Amniotic stem cell (primary cell): ENCODE results near the gene SAMD14.
A peak's percentile ranks its signal among the peaks of the same experiment; 100 is the strongest.

Source experiments
- DNase-seq: peaks from one replicate; lab custom pipeline; 2025; lab: John Stamatoyannopoulos, UW

Gene SAMD14

GRCh38 chr17:50096092-50096491 lies 33.9 kb downstream of the SAMD14 start:
- DNase-seq = no peak

GRCh38 chr17:50095626-50096037 lies 34.3 kb downstream of the SAMD14 start:
- DNase-seq = no peak

GRCh38 chr17:50094753-50095619 lies 35.0 kb downstream of the SAMD14 start, which contains the start of gene PDK2:
Gene PDK2 (plus strand): TSS chr17:50095351. CDS start chr17:50095436, 85 bp downstream.
- DNase-seq = peak; percentile 90

- peak; percentile 40 for DNase-seq
These were observed 35.7 kb downstream of the SAMD14 start for GRCh38 chr17:50094243-50094752.

DNA sequence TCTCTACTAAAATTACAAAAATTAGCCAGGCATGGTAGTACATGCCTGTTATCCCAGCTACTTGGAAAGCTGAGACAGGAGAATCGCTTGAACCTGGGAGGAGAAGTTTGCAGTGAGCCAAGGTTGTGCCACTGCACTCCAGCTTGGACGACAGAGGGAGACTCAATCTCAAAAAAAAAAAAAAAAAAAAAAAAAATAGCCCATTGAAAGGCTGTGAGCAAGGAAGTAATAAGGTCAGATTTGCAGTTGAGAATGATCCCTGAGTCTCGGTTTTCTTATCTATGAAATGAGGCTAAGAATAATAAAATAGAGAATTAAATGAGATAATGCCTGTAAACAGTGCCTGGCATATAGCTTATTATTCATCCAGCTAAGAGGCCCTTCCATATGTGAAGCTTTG lies 36.2 kb downstream of the SAMD14 start:
- no peak for DNase-seq

DNA sequence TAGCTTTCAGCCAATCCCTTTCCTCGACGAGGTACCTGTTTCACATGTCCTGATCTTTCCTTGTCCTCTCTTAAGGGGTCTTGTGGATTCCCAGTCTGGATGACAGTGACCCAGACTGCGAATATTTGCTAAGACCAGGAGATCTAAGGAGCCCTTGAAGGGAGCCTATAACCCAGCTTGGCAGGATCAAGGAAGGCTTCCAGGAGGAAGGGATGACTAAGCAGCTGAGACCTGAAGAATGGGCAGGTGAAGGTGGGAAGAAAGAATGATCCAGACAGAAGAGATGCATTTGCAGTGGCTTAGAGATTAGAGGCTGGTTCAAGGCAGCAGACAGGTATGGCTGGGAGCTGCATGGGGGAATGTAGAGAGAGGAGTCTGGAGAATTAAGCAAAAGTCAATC lies 36.7 kb downstream of the SAMD14 start:
- DNase-seq = no peak

DNA sequence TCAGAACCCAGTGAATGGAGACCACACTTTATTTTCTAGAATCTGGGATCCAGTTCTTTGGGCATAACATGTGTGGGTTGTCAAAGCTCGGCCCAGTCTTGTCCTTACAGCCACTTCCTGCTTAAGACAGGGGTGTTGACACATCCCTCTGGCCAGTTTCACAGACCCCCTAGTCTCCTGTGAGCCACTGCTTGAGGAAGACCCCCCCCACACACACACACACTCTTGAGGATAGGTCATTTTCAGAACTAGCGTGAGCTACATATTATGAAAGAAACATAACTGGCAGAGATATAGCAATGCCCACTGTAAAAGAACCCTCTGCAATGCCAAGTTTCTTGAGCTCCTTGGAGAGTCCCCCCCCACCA lies 38.1 kb downstream of the SAMD14 start:
- no peak for DNase-seq

- no peak for DNase-seq
These were observed 38.7 kb downstream of the SAMD14 start for GRCh38 chr17:50090971-50091917.

GRCh38 chr17:50090071-50090470 lies 39.9 kb downstream of the SAMD14 start:
- DNase-seq = no peak

DNA sequence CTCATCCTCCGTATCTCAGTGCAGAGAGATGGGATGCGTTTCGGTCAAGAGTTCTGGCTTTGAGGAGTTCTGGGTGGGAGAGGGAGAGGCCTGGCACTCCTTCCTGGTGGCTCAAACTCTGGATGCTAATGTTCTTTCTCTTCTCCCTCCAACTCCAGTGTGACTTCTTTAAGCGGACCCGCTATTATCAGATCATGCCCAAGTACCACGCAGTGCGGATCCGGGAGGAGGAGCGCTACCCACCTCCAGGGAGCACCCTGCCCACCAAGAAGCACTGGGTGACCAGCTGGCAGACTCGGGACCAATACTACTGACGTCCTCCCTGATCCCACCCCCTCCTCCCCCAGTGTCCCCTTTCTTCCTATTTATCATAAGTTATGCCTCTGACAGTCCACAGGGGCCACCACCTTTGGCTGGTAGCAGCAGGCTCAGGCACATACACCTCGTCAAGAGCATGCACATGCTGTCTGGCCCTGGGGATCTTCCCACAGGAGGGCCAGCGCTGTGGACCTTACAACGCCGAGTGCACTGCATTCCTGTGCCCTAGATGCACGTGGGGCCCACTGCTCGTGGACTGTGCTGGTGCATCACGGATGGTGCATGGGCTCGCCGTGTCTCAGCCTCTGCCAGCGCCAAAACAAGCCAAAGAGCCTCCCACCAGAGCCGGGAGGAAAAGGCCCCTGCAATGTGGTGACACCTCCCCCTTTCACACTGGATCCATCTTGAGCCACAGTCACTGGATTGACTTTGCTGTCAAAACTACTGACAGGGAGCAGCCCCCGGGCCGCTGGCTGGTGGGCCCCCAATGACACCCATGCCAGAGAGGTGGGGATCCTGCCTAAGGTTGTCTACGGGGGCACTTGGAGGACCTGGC lies 40.8 kb downstream of the SAMD14 start:
- DNase-seq = no peak

DNA sequence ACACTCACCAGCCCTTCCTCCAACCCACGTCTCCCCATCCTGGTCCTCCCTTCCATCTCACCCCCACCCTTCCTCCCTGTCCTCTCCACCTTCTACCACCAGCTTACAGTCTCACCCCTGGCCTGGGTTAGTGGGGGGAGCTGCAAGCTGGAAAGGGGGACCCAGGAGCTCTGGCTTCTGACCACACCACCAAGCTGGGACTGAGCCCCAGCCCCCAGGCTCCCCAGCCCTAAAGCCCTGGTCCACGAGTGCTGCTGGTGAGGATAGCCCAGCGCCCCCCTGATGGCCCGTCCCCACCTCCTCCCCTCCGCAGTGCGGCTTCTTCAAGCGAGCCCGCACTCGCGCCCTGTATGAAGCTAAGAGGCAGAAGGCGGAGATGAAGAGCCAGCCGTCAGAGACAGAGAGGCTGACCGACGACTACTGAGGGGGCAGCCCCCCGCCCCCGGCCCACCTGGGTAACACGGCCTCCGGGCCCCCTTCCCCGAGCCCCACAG lies 42.0 kb downstream of the SAMD14 start:
- DNase-seq = no peak

- DNase-seq = no peak
These were observed 42.6 kb downstream of the SAMD14 start for GRCh38 chr17:50087246-50087911.

DNA sequence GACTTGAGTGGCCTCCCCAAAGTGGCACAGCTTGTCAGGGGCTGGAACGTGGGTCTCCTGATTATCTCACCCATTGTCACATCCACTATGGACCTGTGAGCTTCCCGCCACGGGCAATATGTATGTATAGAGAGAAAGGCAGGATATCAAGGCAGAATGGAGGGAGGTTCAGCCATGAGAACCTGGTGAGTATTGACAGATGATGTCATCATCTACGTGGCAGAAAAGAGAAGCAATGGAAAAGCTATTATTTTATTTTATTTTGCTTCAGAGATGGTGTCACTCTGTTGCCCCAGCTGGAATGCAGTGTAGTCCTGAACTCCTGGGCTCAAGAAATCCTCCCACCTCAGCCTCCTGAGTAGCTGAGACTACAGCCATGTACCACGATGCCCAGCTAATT lies 48.2 kb downstream of the SAMD14 start:
- DNase-seq = no peak

GRCh38 chr17:50080827-50081226 lies 49.1 kb downstream of the SAMD14 start:
- DNase-seq = no peak

DNA sequence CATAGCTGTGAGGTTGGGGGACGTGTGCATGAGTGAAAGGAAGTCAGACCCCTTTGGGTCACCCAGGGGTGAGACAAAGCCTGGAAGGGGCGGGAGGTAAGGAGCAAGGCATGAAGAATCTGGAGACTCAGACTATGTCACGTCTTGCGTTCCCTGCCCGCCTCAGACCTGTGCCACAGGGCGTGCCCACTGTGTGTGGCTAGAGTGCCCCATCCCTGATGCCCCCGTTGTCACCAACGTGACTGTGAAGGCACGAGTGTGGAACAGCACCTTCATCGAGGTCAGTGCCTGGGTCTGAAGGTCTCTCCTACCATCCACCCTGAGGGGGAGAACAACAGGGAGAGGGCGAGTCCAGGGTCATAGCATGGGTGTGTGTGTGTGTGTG lies 49.9 kb downstream of the SAMD14 start:
- no peak for DNase-seq

- no peak for DNase-seq
These were observed 50.4 kb downstream of the SAMD14 start for GRCh38 chr17:50079334-50080095.

DNA sequence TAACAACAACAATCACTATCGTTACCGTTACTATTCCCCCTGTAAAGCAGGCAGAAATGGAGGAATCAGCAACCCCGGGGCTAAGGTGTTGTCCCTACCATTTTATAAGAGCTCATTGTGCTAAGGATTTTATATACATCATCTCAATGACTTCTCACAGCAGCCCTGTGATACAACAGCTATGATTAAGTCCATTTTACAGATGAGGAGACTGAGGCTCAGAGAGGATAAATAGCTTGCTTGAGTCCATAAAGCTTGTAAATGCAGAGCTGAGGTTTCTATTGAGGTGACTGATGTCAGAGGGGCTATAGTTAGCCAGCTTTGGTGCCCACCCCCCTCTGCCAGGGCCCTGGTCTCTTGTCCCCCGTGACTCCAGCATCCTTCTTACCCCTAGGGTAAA lies 51.5 kb downstream of the SAMD14 start:
- DNase-seq = no peak

- DNase-seq = no peak
These were observed 53.2 kb downstream of the SAMD14 start for GRCh38 chr17:50076591-50077235.

- no peak for DNase-seq
These were observed 53.8 kb downstream of the SAMD14 start for GRCh38 chr17:50076221-50076590.
